Stimulated activated CD8-positive, alpha-beta memory T cell treated with anti-CD3 and anti-CD28 coated beads, Interleukin-15, amount 100 ng/mL, for 4 hours (primary cell): Measurements from ENCODE around the gene VILL.
"Not testable (repeated sequence)": the region's sequence is repeated elsewhere in the genome, so short reads cannot be mapped to it uniquely, and the experiment has no call there.

ENCODE experiments used
- DNase-seq, 2 donors: peaks; one replicate each; pipeline ENCODE4 v3.0.0-alpha.2; 2020; ENCODE audit warnings: low read depth in 2 of 2

VILL gene

GRCh38 chr3:37963635-37964034 is 27.0 kb upstream of the VILL start:
- DNase-seq = no peak

DNA sequence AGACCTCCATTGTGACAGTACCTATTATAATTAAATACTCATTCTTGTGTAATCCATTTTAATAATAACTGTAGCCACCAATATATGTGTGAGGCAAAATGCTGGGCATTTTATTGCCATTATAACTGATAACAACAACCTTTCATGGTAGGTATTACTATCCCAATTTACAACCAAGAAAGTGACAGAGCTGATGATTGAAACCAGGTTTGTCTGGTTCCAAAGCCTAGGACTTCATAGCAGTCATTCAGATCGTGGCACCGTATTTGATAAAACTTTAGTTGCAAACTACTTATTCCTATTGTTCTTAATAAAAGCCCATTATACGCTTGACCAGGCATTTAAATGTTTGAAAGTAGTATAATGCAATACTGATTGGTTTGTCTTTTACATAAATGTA is 26.4 kb upstream of the VILL start:
- no peak for DNase-seq

- DNase-seq = no peak
Observed at GRCh38 chr3:37964716-37965115, 25.9 kb upstream of the VILL start.

- DNase-seq = peak in 1 of 2 donors; percentile 12
Observed at GRCh38 chr3:37967260-37967881, 23.2 kb upstream of the VILL start.

GRCh38 chr3:37968199-37968598 is 22.4 kb upstream of the VILL start:
- no peak for DNase-seq

DNA sequence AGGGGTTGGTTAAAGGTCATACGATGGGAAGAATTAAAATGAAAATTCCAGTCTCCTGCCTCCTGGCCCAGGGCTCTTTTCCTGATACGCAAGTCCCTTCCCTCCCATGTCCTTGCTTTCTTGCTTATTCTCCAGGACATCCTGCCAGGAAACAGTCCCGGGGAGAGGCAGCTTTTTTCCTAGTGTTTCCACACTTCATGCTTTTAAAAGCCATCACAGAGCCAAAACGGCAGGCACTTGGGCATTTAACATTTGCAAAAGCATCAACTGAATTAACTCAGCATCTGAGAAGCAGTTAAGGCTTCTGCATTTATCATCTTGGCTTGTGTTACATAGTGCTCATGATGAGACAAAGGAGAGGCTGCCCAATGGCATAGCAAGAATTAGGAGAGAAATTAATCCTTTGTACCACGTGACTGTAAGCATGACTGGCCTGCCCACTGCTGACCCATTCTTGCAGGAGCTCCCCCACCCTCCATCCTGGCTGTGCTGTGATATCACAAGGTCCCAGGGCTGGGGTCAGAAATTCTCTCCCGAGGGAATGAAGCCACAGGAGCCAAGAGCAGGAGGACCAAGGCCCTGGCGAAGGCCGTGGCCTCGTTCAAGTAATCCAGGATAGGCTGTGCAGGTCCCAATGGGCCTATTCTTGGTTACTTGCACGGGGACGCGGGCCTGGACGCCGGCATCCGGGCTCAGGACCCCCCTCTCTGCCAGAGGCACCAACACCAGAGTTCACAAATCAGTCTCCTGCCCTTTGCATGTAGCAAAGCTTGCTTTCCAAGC is 21.6 kb upstream of the VILL start:
- no peak for DNase-seq

GRCh38 chr3:37969596-37970100 is 20.9 kb upstream of the VILL start:
- no peak for DNase-seq

DNA sequence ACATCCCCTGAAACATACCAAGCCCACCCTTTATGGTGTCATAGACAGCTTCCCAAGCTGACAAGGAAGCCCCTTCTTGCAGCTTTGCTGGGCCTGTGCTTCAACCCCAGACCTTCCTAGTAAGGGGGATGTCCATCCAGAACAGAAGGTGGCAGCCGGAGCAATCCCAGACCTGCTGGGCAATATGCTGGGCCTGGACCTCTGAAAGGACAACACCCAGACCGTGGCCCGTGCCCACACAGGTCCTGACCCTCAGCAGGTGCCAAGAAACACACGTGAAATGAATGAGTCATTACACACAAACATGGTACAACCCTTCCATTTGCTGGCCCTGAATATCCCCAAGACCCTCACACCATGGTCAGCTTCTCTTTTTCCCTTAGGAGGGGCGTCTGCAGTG is 19.8 kb upstream of the VILL start:
- DNase-seq = no peak

DNA sequence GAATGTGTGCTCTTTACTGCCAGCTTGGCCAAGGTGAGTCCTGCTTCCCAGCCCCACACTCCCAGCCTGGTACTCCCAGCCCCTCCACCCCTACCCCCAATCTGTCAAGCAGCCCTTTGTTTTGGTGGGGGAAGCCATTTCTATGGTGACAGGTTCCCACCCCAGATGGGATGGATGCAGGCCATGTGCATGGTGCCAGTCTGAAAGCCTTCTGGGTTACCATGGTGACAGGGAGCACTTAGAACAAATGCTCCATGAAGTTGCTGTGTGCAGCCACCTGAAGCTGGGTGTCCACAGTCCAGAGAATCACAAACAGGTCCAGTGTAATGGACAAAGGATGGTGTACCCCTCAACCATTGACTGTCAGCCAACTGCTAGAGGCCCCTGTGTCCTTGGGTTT is 19.1 kb upstream of the VILL start:
- no peak for DNase-seq

GRCh38 chr3:37972056-37972455 is 18.5 kb upstream of the VILL start:
- not testable (repeated sequence) for DNase-seq

DNA sequence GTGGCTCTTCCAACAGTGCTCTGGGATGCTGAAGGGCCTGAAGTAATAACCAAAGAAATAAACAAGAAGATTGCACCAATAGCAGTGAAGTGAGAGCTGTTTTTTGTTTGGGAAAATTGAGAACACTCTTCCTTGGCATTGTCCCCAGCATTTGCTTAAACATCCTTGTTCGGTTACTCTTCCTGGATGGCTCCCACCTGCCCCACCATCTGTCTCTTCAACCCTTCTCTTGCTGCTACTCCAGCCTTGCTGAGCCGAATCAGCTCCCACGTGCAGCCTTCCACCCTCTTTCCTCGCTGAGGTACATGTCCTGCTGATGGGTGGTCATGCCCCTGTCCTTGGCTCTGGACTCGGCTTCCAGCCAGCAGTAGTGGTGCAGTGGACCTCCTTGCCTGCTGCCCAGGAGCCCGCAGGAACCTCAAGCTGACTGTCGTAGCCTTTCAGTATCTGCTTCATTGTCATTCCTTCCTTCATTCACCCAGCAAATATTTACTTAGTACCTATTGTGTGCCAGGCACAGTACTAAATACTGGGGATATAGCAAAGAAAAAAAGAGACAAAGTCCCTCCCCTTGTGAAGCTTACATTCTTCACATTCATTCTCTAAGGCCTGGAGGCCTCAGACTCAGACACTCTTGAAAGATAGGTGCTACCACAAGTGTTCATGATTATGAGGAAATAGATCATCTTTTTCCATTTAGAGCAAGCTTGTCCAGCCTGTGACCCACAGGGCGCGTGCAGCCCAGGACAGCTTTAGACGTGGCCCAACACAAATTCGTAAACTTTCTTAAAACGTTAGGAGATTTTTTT is 17.1 kb upstream of the VILL start:
- DNase-seq = no peak

GRCh38 chr3:37974121-37975083 is 16.2 kb upstream of the VILL start:
- peak; percentile 39 to 46 for DNase-seq

GRCh38 chr3:37979541-37980461 is 10.8 kb upstream of the VILL start:
- DNase-seq = no peak

DNA sequence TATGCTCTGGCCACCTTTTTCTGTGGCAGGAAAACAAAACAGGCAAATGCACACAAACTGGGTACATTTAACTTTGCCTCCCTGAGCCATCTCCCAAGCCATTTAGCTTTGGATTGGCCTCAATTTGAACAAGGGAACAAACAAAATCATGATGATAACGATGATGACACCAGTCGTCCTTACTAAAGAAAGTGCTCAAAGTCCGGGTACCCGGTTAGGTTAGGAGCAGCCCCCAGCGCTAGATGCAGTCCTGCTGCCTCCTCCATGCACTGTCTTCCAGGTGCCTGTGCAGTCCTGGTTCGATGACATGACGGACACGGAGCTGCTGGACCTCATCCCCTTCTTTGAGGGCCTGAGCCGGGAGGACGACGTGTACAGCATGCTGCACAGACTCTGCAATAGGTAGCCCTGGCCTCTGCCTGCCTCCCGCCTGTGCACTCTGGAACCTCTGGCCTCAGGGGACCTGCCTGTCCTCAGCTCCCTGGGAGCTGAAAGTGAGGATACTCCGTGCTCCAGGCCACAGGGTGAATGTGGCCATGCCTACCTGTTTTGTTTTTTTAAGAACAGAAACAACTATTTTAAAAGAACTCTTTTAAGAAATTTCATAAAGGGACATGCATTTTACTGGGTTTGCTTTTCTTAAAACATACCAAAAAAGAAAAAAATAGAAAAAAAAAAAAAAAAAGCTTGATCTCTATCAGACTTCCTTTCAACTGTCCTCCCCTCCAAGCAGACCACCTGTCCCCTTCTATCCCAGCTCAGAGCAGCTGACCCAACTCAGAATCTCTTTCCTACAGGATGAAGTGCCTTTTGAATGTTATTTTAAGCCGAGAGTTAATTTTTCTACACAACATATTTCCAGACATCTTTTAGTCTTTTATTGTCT is 9.9 kb upstream of the VILL start:
- DNase-seq = no peak

DNA sequence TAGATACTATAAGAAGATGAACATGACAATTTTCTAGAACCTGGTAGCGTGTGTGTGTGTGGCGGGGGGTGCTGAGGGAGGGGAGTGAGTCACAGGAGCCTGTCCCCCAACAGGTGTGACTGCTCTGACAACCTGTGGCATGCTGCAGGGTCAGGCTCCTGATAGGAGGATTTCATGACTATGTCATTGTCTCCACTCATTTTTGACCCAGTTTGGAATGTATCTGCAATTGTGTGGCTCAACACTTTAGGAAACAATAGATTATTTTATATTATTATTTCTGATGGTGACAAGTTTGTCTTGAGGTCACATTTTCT is 9.3 kb upstream of the VILL start:
- DNase-seq = no peak

DNA sequence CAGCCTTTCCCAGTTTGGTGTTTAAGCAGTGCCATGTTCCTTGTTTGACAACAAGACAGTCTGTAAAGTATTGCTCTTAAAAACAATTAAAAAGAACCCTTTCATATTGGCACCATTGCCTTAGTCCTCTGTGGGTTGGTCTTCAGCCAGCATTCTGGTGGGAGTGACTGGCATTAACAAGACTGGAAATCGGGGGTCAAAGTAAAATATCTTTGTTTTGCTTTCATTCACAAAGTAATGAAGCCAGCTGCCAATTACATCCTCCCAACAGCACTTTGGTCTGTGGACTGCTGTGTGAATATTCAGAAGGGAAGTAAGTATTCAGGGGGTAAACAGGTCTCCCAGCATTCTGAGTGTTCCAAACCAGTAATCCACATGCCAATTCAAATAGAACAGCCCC is 8.3 kb upstream of the VILL start:
- DNase-seq = no peak

- no peak for DNase-seq
Observed at GRCh38 chr3:37984051-37984450, 6.5 kb upstream of the VILL start.

- no peak for DNase-seq
Observed at GRCh38 chr3:37984596-37984995, 6.0 kb upstream of the VILL start.

- DNase-seq = no peak
Observed at GRCh38 chr3:37985637-37986320, 4.8 kb upstream of the VILL start.
